Ramos (cell line): ENCODE results near the gene RAB9A.
"Not testable (repeated sequence)": the region's sequence is repeated elsewhere in the genome, so short reads cannot be mapped to it uniquely, and the experiment has no call there.

Source experiments
- in situ Hi-C: fragments of 300-500 bp; cut with MboI; formaldehyde crosslinking; loops from one replicate; pipeline ENCODE4 v1.14.3; 2022; ENCODE audit warnings: low sequenced_read_pairs; ENCODE audit not compliant: unreplicated experiment

Gene RAB9A, protein sequence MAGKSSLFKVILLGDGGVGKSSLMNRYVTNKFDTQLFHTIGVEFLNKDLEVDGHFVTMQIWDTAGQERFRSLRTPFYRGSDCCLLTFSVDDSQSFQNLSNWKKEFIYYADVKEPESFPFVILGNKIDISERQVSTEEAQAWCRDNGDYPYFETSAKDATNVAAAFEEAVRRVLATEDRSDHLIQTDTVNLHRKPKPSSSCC

DNA sequence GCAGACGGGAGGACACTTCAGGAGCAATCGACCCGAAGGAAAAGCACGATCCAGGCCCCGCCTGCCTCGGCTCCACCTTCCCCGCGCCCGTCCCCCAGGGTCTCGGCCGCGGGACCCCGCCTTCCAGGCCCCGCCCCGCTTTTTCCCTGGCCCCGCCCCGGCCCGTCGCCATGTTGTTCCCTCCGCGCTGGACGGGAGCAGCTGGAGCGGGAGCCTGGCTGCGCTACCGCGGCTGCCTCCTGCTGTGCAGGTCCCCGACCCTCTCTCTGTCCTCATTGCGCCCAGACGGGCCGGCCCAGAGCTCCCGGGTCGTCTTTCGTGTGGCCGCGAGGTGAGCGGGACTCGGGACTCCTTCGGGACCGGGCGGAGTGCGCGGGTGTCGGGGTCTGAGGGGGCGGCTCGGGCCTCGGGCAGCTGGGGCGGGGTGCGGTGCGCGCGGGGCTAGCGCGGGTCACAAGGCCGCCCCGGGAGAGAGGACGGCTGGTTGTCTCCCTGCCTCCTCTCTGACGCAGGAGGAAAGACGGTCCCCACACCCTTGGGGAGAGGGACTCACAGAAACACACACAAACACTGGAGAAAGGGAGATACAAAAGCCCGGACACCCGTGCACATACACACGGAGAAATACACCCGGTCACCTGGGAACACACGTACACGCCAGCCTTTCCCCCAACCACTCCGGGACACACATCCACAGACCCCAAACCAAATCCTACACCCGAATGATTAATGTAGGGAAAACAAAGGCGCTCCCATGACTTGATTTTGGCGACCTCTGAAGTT, at the start of gene RAB9A:
TSS of gene RAB9A (plus strand) at position 171 of the 783 bp plus-strand sequence. CDS start 19,619 bp downstream, outside the sequence.
- in situ Hi-C loops, result no loop called here

DNA sequence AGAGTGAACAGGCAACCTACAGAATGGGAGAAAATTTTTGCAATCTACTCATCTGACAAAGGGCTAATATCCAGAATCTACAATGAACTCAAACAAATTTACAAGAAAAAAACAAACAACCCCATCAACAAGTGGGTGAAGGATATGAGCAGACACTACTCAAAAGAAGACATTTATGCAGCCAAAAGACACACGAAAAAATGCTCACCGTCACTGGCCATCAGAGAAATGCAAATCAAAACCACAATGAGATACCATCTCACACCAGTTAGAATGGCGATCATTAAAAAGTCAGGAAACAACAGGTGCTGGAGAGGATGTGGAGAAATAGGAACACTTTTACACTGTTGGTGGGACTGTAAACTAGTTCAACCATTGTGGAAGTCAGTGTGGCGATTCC, 47.2 kb upstream of the RAB9A start:
- in situ Hi-C loops, result not testable (repeated sequence)

DNA sequence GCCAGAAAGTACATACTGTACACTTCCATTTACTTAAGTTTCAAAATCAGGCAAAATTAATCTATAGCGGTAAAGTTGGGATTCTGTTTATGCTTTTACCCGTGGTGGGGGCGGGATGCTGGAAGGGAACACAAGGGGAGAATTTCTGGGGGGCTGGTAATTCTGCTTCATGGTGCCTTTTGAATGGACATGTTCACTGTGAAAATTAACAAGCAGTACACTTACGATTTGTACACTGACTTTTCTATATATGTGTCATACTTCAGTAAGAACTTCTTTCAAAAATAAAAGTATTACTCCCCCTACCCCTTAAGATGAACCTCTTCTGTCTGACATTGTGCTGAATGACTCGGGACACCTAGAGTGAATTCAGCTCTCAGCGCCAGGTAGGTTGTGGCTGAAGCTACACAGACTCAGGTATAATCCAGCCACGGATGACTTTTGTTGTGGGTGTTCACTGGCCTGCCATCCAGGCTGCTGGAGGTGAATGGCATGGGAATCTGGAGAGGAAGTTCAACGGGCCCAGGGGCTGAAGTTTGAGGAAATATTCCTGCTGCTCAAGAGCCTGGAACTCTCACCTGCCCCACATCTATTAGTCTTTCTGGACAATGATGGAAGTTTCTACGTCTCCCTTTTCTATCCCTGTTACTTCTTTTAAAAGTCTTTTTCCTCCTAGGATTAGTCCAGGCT, 43.3 kb upstream of the RAB9A start:
- in situ Hi-C loops, result no loop called here

DNA sequence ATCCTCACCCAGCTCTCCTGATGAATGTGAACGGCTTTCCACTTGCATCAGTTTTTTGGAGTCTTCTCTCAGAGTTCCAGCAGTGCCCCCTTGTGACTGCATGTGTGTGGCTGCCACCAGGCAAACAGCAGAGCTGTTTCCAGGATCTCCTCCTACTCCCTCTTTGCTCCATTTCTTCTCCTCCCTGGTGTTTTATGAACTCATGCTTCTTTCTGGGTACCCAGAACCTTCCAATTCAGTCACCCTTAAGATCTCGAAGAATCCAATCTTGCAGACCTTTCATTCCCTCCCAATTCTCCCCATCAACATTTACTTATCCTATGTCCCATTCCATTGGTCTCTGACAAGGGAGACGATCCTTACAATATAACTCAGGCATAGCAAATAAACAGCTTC, 42.8 kb upstream of the RAB9A start:
- in situ Hi-C loops, result no loop called here

DNA sequence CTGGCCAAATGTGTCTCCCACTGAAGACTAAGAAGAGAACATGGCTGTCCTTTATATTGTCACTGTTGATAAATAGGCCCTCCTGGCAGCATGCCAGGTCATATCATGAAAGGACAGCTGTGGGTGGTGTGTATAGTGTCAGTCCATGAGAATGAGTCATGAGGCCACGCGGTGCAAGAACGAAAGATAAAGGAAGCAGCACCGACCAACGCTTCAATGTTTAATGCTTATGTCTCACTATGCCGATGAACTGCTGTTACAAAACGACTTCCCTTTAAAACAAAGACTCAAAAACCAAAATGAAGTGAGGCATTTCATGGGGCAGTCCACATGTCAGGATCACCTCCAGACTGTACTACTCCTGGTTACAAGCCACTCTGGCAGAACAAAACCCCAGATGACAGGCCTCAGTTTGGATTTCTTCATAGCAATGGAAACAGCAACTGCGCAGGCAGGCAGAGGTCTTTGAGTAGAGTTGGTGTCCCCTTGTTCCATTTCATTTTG, 41.2 kb upstream of the RAB9A start:
- in situ Hi-C loops, result no loop called here

DNA sequence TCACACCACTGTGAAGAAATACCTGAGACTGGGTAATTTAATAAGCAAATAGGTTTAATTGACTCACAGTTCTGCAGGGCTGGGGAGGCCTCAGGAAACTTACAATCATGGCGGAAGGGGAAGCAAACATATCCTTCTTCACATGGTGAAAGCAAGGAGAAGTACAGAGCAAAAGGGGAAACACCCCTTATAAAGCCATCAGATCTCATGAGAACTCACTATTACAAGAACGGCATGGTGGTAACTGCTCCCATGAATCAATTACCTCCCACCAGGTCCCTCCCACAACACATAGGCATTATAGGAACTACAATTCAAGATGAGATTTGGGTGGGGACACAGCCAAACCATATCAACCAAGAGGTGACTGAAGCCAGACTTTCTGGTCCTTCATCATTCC, 40.6 kb upstream of the RAB9A start:
- in situ Hi-C loops, result not testable (repeated sequence)

DNA sequence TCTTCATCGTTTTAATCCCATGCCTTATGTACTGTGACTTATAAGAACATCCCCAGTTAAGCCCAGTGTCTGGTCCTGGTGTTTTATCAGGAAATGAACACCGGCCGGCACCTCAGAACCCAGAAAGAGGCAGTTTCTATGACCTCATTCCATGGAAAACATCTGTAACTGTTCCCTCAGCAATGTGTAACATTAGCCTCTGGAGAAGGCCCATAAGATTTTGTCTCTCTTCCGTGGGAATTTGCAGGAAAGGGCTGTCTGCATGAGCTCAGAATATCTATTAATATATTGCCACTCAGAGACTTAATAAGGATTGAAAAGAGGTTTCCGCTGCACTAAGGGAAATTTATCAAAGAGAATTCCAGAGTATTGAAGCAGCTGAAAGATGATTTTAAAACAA, 39.1 kb upstream of the RAB9A start:
- in situ Hi-C loops, result loop anchor here (10.0 kb wide), 2 partner anchors 145 to 385 kb away; no protein-coding TSS in a partner anchor

DNA sequence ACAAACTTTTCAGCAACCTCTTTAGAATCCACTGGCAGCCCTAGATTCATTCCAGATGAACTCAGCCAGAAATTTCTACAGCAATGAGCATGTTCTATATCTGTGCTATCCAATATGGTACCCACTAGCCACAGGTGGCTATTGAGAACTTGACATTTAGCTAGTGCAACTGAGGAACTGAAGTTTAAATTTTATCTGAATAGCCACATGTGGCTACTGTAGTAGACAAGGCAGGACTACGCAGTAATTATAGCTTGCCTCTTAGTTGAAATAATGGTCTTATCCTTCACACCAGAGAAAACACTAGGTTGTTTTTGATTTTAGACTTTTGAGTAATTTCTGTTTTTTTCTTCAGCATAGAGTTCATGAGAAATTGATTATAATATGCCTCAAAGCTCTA, 38.6 kb upstream of the RAB9A start:
- in situ Hi-C loops, result loop anchor here (10.0 kb wide), 2 partner anchors 146 to 384 kb away; no protein-coding TSS in a partner anchor

DNA sequence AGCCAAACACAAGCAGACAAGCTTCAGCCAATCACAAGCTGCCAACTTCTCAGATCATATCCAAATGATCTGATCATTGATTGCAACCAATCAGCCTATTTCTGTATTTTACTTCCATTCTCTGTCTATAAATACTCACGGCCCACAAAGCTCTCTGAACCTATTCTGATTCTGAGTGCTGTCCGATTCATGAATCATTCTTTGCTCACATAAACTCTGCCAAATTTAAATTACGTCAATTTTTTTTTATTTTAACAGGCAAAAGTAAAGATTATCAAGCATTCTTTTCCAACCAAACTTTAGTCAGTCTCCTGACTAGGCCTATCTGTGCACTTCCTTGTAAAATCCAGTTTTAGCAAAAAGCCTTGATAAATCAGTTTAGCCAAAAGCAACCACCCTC, 37.8 kb upstream of the RAB9A start:
- in situ Hi-C loops, result loop anchor here (10.0 kb wide), 2 partner anchors 146 to 384 kb away; no protein-coding TSS in a partner anchor

DNA sequence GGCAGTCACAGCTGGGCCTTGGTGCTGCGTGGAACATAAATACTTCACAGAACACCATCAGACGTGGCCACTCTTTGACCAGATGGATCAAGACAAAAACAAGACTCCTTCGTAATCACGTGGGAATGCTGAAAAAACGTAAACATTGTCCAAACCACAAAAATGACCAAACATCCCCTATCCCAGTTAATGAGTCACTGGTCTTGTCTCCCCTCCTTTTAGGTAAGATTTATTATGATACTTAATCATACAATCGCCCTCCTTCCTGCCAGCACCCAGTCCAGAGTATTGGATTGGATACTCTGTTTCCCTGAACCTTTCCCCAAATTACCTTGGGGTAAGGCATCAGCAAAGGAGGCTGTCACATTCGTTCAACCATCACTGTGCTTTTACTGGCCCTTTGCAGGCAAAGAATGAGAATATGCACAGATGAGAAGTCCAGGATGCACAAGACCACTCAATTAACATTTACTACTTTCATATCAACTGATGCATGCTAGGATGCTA, 36.6 kb upstream of the RAB9A start:
- in situ Hi-C loops, result loop anchor here (10.0 kb wide), 2 partner anchors 148 to 382 kb away; no protein-coding TSS in a partner anchor

DNA sequence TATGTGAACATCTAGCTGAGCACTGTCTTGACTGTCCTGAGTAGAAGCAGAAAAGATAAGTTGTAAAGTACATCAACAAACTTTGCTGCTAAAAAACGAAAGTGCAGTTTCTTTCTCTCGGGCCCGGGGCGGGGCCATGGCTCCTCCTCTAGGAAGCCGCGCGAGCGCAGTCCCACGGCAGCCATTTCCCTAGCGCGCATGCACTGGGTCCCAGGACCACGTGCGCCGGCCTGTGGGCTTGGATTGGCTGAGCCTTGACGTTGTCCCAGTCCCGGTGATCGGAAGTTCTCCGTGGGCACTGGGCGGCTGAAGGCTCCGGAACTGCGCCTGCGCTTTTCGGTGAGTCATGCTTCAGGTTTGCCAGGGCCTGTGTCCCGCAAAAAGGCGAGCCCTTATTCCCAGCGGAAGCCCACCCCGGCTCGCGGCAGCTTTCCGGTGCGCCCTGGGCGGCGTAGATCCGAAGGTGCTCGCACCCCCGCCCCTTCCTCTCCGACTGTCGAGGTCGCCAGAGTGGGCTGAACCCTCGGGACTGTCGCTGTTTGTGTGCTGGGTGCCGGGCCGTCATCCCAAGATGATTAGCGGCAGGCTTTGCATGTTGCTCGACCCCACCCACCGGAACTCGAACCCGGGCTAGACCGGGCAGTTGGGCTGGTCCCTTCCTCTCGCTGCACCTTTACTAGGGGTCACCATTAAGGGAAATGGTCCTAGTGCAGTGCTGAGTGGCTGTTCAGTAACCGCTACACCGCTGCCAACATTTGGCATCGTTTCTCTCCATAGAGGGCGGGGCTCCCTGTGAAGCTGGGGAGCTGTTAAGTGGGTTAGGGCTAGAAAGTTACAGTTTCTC, 35.9 kb upstream of the RAB9A start, which contains the start of gene TCEANC:
TSS of gene TCEANC (plus strand) at position 292 of the 844 bp plus-strand sequence. CDS start 9,368 bp downstream, outside the sequence.
- in situ Hi-C loops, result loop anchor here (10.0 kb wide), 2 partner anchors 148 to 382 kb away; no protein-coding TSS in a partner anchor

DNA sequence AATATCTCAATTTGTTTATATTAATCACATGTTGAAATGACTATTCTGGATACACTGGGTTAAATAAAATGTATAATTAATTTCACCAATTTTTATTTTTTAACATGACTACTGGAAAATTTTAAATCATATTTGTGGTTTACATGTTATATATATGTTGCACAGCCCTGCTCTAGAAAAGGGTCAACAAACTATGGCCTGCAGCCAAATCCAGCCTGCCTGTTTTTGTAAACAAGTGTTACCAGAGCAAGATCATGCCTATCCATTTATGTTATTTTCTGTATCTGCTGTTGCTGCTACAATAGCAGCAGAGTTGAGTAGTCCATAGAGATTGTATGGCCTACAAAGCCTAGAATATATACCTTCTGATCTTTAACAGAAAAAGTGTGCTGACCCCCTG, 34.8 kb upstream of the RAB9A start:
- in situ Hi-C loops, result loop anchor here (10.0 kb wide), 2 partner anchors 149 to 381 kb away; no protein-coding TSS in a partner anchor

DNA sequence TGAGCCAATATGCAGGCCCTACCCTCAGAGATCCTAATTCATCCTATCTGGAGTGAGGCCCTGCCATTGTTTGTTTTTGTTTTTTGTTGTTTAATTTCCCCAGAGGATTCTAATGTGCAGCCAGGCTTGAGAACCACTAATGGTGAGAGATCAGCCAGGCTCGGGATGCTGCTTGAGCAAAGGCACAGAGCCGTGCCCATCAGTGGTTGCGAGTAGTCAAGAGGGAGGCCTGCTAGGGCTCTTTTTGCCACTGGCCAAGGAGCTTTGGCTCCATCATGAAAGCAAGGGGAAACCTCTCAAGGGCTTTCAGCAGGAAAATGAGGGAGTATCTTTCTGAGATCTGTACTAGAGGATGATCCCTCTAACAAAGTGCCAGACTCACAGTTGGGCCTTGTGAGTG, 33.3 kb upstream of the RAB9A start:
- in situ Hi-C loops, result loop anchor here (10.0 kb wide), 2 partner anchors 151 to 379 kb away; no protein-coding TSS in a partner anchor

DNA sequence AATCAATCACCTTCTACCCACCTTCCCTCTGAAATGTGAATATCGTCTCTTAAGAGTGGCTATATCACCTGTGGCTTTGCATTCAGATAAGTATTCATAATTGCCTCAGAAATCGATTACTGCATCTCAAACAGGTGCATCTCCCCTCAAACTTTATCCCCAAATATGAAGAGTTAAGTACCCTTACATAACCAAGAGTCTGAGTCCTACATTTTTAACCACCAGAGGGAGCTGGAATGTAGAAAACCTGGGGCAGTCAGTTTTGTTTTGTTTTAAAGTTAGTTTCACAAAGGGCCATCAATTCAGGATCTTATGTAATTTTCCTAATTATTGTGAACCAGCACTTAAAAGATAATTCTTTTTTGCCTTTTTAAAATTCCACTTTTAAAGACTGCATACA, 30.3 kb upstream of the RAB9A start:
- in situ Hi-C loops, result loop anchor here (10.0 kb wide), 2 partner anchors 154 to 376 kb away; no protein-coding TSS in a partner anchor

DNA sequence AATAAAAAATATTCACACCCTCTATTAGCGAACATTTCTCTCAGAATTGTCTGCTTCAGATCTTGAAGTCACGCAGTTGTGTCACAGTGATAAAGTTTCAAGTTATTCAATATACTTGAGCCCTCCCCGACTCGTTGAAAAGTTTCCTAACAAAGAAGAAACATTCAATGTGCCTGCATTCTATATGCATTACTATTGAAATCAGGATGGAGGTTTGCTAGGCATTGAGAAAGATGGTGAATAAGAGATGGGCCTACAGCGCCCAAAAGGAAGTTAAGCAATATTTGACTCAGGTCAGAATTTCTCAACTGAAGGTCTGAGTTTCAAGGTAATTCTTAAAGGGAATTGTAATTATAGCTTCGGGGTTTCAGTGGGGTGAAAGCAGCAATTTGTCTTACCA, 29.9 kb upstream of the RAB9A start:
- in situ Hi-C loops, result loop anchor here (10.0 kb wide), 2 partner anchors 154 to 376 kb away; no protein-coding TSS in a partner anchor

DNA sequence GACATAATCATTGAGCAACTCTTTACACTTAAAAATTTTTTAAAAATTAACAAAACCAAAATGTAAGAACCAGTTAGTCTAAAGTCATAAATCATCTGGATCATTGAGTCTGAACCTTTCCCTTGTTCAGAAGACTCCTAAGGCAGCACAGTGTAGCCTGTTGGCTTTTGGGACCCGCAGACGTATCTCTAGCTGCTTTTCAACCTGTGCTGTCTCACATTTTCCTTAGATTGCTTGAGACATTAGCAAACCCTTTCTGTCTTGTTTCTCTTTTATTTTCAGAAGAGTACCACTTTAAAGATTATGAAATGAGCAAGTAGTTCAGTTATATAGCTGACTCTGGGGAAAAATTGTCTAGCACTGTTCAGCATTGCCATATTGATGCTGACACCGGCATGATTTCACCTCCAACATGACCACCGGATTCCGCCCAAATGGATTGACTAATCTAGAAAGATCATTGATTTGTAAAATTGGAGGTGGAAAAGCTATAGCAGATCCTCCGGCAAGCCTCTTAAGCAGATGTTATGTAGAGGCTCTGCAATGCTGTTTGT, 27.1 kb upstream of the RAB9A start:
- in situ Hi-C loops, result loop anchor here (10.0 kb wide), 1 partner anchor 83 kb away; no protein-coding TSS in a partner anchor

DNA sequence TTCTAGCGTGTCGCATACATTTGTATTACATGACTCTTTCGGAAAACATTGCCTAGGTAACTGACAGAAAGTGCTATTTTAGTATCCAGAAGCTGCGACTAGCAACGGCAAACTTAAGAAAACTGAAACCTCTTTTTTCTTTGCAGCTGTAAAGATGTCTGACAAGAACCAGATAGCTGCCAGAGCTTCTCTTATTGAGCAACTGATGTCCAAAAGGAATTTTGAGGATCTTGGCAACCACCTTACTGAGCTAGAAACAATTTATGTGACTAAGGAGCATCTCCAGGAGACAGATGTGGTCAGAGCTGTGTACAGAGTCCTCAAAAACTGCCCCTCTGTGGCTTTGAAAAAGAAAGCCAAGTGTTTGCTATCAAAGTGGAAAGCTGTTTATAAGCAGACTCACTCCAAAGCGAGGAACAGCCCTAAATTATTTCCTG, 26.6 kb upstream of the RAB9A start:
- in situ Hi-C loops, result loop anchor here (10.0 kb wide), 1 partner anchor 82 kb away; no protein-coding TSS in a partner anchor

DNA sequence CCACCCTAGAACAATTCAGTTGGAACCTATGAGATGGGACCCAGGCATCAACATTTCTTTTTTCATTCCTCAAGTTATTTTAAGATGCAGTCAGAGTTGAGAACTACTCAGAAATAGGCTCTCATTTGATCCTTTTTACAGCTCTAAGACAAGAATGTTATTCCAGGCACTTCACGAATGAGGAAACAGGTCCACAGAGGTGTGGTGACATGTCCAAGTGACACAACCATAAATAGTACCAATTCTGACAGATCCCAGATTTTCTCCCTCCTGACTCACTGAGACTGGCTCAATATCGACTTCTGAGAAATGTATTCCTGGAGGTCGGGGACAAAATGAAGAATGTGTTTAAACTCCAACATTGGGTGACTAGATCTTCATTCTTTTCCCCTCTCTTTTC, 24.9 kb upstream of the RAB9A start:
- in situ Hi-C loops, result loop anchor here (10.0 kb wide), 1 partner anchor 81 kb away; no protein-coding TSS in a partner anchor
